Motor neuron (in vitro differentiated cells): Measurements from ENCODE around the gene GAB2. TPM values are rescaled to one million over a fixed set of nuclear protein-coding genes. Genes with fewer than 3 reads are reported as not detected.

Experiments used
- ATAC-seq, 8 experiments: fragments of 200-7000 bp; cut with Tn5 transposase; replicated peaks in 6 of 8; 2 replicates each; pipeline ENCODE4 v1.8.0; 2021; ENCODE audit warnings: mild to moderate bottlenecking in 8 of 8, moderate library complexity in 8 of 8
- H3K27ac ChIP-seq, 2 donors: fragments of 250-450 bp; sonication (Bioruptor Pico); 2 replicates each; pipeline ENCODE4 v1.9.0; 2021; ENCODE audit warnings: antibody characterized with exemption in 2 of 2, mild to moderate bottlenecking in 2 of 2, moderate library complexity in 1 of 2
- H3K4me1 ChIP-seq, 2 donors: fragments of 250-450 bp; sonication (Bioruptor Pico); replicated peaks in 1 of 2; 2 replicates each; pipeline ENCODE4 v1.6.1; 2021; ENCODE audit warnings: antibody characterized with exemption in 2 of 2, mild to moderate bottlenecking in 2 of 2, moderate library complexity in 1 of 2
- H3K4me3 ChIP-seq, 5 donors: fragments of 250-450 bp; sonication (Bioruptor Pico); 2 replicates each; pipeline ENCODE4 v1.9.0; 2021; ENCODE audit warnings: antibody characterized with exemption in 5 of 5, mild to moderate bottlenecking in 5 of 5, moderate library complexity in 4 of 5
- WGBS, 10 experiments: fragments of 450-650 bp; shearing (Covaris generic); methylation state at CpG; one replicate each; pipeline ENCODE4 v1.0.0; 2022; 5-methylcytosine and 5-hydroxymethylcytosine counted together
- in situ Hi-C, 9 experiments: fragments of 400-800 bp; cut with MboI; loops; one replicate each; pipeline ENCODE4 v1.15.0; 2021; ENCODE audit warnings: low sequenced_read_pairs in 9 of 9, low pct_unique_long_range_greater_than_20kb in 2 of 9; ENCODE audit not compliant: unreplicated experiment in 9 of 9
- total RNA-seq, 8 experiments: library from RNA; unstranded; fragments of 300-600 nt; gene quantifications; 2 replicates each; pipeline versions ENCODE4 v1.2.3 to v1.2.4, GENCODE V29; 2022

The GAB2 gene
- total RNA-seq, 8 experiments from 2014 or later, result 2.5 to 44.1 (median 25.6) TPM

GRCh38 chr11:78209478-78209877, 208.1 kb downstream of the GAB2 start:
- no peak for ATAC-seq
- WGBS, 10 experiments, result 60 to 93% (median 76%) methylated on average over 1 to 2 of the region's 18 CpGs; no CpG with 5 or more reads in 4 of the 10 experiments
- H3K4me1 ChIP-seq, result no peaks in the 10 kb centered on the region
- H3K27ac ChIP-seq, result no peak overlapping the region
- in situ Hi-C loops, result no loop called here
- no peak overlapping the region for H3K4me3 ChIP-seq

GRCh38 chr11:78208257-78209165, 209.1 kb downstream of the GAB2 start:
- no peak overlapping the region for H3K4me3 ChIP-seq
- 60 to 100% (median 91%) methylated on average over 1 to 7 of the region's 16 CpGs; no CpG with 5 or more reads in 4 of the 10 experiments for WGBS, 10 experiments
- H3K27ac ChIP-seq, result no peak overlapping the region
- H3K4me1 ChIP-seq, result no peaks in the 10 kb centered on the region
- in situ Hi-C loops, result no loop called here
- peak in 2 of 8 experiments; percentile 5 to 11 for ATAC-seq

- 53 to 94% (median 82%) methylated on average over 3 to 9 of the region's 11 CpGs; no CpG with 5 or more reads in 2 of the 10 experiments for WGBS, 10 experiments
- ATAC-seq, result no peak
- in situ Hi-C loops, result no loop called here
- no peak overlapping the region for H3K27ac ChIP-seq
- H3K4me1 ChIP-seq, result no peaks in the 10 kb centered on the region
- H3K4me3 ChIP-seq, result no peak overlapping the region
Measured at GRCh38 chr11:78207532-78208256, 209.9 kb downstream of the GAB2 start.

GRCh38 chr11:78205691-78206090, 211.9 kb downstream of the GAB2 start:
- 80 to 96% methylated on average over 1 to 4 of the region's 7 CpGs; no CpG with 5 or more reads in 8 of the 10 experiments for WGBS, 10 experiments
- Histone ChIP-seq H3K4me3 (no peak overlapping the region), H3K4me1 (no peaks in the 10 kb centered on the region), H3K27ac (no peak overlapping the region)
- in situ Hi-C loops, result no loop called here
- no peak for ATAC-seq

- in situ Hi-C loops, result no loop called here
Measured at GRCh38 chr11:78205256-78205655, 212.4 kb downstream of the GAB2 start.

GRCh38 chr11:78203184-78203583, 214.4 kb downstream of the GAB2 start:
- no peak overlapping the region for H3K4me3 ChIP-seq
- in situ Hi-C loops, result no loop called here
- 93 to 100% (median 96%) methylated on average over 1 to 9 of the region's 10 CpGs; no CpG with 5 or more reads in 3 of the 10 experiments for WGBS, 10 experiments
- ATAC-seq, result no peak
- H3K27ac ChIP-seq, result no peak overlapping the region
- H3K4me1 ChIP-seq, result no peaks in the 10 kb centered on the region

More at GRCh38 chr11:78205256-78205655, 212.4 kb downstream of the GAB2 start:
- Histone ChIP-seq H3K4me3 (no peak overlapping the region), H3K27ac (no peak overlapping the region), H3K4me1 (no peaks in the 10 kb centered on the region)
- ATAC-seq, result no peak
- WGBS, 10 experiments, result 83 to 100% (median 91%) methylated on average over 1 to 4 of the region's 4 CpGs; no CpG with 5 or more reads in 4 of the 10 experiments

GRCh38 chr11:78202733-78203167, 214.9 kb downstream of the GAB2 start:
- ATAC-seq, result no peak
- in situ Hi-C loops, result no loop called here
- no peak overlapping the region for H3K27ac ChIP-seq

GRCh38 chr11:78201096-78201818, 216.4 kb downstream of the GAB2 start:
- peak in 5 of 8 experiments; percentile 29 to 74 (median 57) for ATAC-seq
- no peak overlapping the region for H3K4me3 ChIP-seq
- no peak overlapping the region for H3K27ac ChIP-seq
- no peaks in the 10 kb centered on the region for H3K4me1 ChIP-seq
- in situ Hi-C loops, result no loop called here
- WGBS, 10 experiments, result 33 to 94% (median 84%) methylated on average over 1 to 9 of the region's 9 CpGs; no CpG with 5 or more reads in 1 of the 10 experiments

More at GRCh38 chr11:78202733-78203167, 214.9 kb downstream of the GAB2 start:
- Histone ChIP-seq H3K4me3 (no peak overlapping the region), H3K4me1 (no peaks in the 10 kb centered on the region)
- 90 to 100% (median 93%) methylated on average over 1 to 3 of the region's 3 CpGs; no CpG with 5 or more reads in 6 of the 10 experiments for WGBS, 10 experiments

- in situ Hi-C loops, result no loop called here
- no peak overlapping the region for H3K27ac ChIP-seq
- H3K4me3 ChIP-seq, result no peak overlapping the region
- H3K4me1 ChIP-seq, result no peaks in the 10 kb centered on the region
- ATAC-seq, result no peak
- WGBS, 10 experiments, result 80 to 100% (median 80%) methylated on average over 1 to 3 of the region's 13 CpGs; no CpG with 5 or more reads in 5 of the 10 experiments
Measured at GRCh38 chr11:78200553-78200952, 217.1 kb downstream of the GAB2 start.

GRCh38 chr11:78200061-78200460, 217.6 kb downstream of the GAB2 start:
- no peak for ATAC-seq
- no peak overlapping the region for H3K4me3 ChIP-seq
- H3K4me1 ChIP-seq, result no peaks in the 10 kb centered on the region
- in situ Hi-C loops, result no loop called here
- H3K27ac ChIP-seq, result no peak overlapping the region
- 87 to 100% (median 100%) methylated on average over 1 to 3 of the region's 4 CpGs; no CpG with 5 or more reads in 5 of the 10 experiments for WGBS, 10 experiments

- ATAC-seq, result no peak
- WGBS, 10 experiments, result 70 to 100% (median 92%) methylated on average over 2 of the region's 5 CpGs; no CpG with 5 or more reads in 7 of the 10 experiments
- no peak overlapping the region for H3K4me3 ChIP-seq
- H3K27ac ChIP-seq, result no peak overlapping the region
- in situ Hi-C loops, result no loop called here
- no peaks in the 10 kb centered on the region for H3K4me1 ChIP-seq
Measured at GRCh38 chr11:78199653-78200015, 218.0 kb downstream of the GAB2 start.

GRCh38 chr11:78199015-78199652, 218.5 kb downstream of the GAB2 start:
- no peak for ATAC-seq
- Histone ChIP-seq H3K4me1 (no peaks in the 10 kb centered on the region), H3K4me3 (no peak overlapping the region), H3K27ac (no peak overlapping the region)
- in situ Hi-C loops, result no loop called here
- WGBS, 10 experiments, result 64 to 100% (median 95%) methylated on average over 1 to 4 of the region's 6 CpGs; no CpG with 5 or more reads in 5 of the 10 experiments
